Measurements from ENCODE around the gene ZNF670. TPM values are rescaled to one million over a fixed set of nuclear protein-coding genes. Genes with fewer than 3 reads are reported as not detected.
A peak's percentile ranks its signal among the peaks of the same experiment; 100 is the strongest.

ZNF670 gene
- total and polyA plus RNA-seq, 8 donors, result 3.4 to 6.5 (median 5.7) TPM

DNA sequence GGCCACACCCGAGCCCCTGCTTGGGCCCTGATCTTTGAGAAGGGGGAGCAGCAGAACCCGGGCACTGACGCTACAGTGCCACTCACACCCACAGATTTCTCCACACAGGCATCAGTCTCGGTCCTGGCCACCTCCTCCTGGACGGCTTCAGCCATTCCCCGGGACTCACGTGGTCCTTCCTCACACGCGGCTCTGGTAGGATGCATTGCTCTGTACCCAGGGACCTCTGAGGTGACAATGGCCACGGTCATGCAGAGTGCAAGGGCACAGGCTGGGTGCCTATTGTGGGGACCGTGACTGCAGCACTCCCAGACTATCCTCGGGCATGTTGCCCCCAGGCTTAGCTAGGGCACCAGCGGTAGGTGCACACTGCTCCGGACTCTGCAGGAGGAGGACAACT lies 11.8 kb upstream of the ZNF670 start:
- Histone ChIP-seq H3K27ac (no peak overlapping the region), H3K36me3 (no peaks in the 10 kb centered on the region), H3K4me3 (no peak overlapping the region), H3K4me1 (no peaks in the 10 kb centered on the region), H3K9me3 (peaks cover 0 to 17% of the 10 kb centered on the region in 2 donors), H3K27me3 (no peaks in the 10 kb centered on the region)
- intact Hi-C loops (cut with DNase I), result no loop called here
- ATAC-seq, result no peak
- TF ChIP-seq, protein P1, sequence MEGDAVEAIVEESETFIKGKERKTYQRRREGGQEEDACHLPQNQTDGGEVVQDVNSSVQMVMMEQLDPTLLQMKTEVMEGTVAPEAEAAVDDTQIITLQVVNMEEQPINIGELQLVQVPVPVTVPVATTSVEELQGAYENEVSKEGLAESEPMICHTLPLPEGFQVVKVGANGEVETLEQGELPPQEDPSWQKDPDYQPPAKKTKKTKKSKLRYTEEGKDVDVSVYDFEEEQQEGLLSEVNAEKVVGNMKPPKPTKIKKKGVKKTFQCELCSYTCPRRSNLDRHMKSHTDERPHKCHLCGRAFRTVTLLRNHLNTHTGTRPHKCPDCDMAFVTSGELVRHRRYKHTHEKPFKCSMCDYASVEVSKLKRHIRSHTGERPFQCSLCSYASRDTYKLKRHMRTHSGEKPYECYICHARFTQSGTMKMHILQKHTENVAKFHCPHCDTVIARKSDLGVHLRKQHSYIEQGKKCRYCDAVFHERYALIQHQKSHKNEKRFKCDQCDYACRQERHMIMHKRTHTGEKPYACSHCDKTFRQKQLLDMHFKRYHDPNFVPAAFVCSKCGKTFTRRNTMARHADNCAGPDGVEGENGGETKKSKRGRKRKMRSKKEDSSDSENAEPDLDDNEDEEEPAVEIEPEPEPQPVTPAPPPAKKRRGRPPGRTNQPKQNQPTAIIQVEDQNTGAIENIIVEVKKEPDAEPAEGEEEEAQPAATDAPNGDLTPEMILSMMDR (IDR thresholded peaks at IDR 0.05), result no peak
- no peak for DNase-seq

DNA sequence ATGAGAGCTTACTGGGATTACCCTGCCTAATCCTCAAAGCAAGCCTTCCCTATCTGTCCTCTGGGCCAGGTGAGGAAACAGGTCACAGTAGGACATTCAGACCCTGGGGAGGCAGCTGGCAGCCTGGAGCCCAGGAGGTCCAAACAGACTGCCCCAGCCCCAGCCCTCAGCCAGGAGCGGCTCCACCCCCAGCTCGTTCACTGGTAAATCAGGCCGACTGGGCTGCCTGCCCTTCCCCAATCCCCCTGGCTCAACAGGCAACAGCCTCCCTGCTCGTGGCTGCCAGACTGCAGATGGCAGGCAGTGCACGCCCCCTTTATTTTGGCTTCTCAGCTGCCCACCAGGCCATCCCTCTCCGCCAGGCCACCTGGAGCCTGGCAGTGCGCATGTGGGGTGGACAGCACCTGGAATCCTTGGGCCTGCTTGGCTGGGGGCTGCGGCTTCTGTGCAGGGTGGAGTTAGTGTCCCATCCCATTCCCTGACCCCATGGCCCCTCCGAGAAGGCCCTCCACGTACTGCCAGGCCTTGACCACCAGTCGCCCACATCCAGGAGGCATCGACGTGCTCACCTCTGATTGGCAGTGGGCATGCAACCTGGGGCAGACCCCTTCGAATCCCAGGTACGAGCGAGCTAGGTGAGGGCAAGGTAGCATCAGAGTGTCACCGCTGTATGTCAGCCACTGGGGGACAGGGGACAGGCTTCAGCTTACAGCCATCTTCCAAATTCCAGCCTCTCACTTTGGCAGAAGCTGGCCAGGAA lies 11.2 kb upstream of the ZNF670 start:
- intact Hi-C loops (cut with DNase I), result no loop called here
- TF ChIP-seq, protein P1 (IDR thresholded peaks at IDR 0.05), result no peak
- DNase-seq (no peak), ATAC-seq (no peak)
- Histone ChIP-seq H3K36me3 (no peaks in the 10 kb centered on the region), H3K4me1 (no peaks in the 10 kb centered on the region), H3K27me3 (no peaks in the 10 kb centered on the region), H3K9me3 (peaks cover 0 to 11% of the 10 kb centered on the region in 2 donors), H3K4me3 (no peak overlapping the region), H3K27ac (no peak overlapping the region)

DNA sequence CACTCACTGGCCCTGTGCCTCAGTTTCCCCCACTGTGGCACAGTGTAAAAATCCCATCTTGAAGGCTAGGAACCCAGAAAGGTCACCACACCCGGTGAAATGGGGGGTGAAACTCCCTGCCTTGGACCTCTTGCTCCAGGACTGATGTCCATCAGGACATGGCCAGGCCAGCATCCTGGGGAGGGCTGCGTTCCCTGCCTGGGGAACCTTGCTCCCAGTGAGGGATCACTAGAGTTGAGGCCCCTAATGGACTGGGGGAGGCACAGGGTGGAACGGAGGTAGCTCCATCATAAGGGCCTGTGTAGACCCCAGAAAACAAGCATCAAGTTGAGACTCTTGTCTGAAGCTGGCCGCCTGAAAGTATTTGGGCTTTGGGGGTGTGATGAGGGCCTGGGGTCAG lies 10.4 kb upstream of the ZNF670 start:
- Histone ChIP-seq H3K36me3 (no peaks in the 10 kb centered on the region), H3K9me3 (peaks cover 0 to 4% of the 10 kb centered on the region in 2 donors), H3K4me1 (no peaks in the 10 kb centered on the region), H3K27ac (no peak overlapping the region), H3K27me3 (no peaks in the 10 kb centered on the region), H3K4me3 (no peak overlapping the region)
- no peak for ATAC-seq
- DNase-seq, result no peak
- TF ChIP-seq, protein P1 (IDR thresholded peaks at IDR 0.05), result no peak
- intact Hi-C loops (cut with DNase I), result no loop called here

DNA sequence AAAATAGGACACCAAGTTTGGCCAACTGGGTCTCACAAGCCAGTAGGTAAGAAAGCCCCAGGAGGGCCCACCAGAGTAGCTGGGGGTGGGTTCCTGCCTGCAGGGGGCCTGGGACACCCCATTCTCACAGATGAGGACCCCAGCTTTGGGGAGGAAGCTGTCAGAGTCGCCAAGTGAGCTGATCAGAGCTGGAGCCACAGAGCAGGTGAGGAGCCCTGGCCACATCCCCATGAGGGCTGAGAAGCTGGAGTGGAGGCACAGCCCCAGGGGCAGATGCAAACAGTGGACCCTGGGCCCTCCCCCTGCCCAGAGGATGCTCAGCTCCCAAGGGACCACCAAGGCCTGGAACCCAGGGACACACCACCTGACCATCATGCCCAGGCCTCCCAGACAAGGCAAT lies 8.6 kb upstream of the ZNF670 start:
- Histone ChIP-seq H3K27me3 (no peaks in the 10 kb centered on the region), H3K4me1 (no peaks in the 10 kb centered on the region), H3K27ac (no peak overlapping the region), H3K9me3 (no peaks in the 10 kb centered on the region), H3K4me3 (no peak overlapping the region), H3K36me3 (no peaks in the 10 kb centered on the region)
- no peak for DNase-seq
- intact Hi-C loops (cut with DNase I), result no loop called here
- no peak for ATAC-seq
- TF ChIP-seq, protein P1 (IDR thresholded peaks at IDR 0.05), result no peak

DNA sequence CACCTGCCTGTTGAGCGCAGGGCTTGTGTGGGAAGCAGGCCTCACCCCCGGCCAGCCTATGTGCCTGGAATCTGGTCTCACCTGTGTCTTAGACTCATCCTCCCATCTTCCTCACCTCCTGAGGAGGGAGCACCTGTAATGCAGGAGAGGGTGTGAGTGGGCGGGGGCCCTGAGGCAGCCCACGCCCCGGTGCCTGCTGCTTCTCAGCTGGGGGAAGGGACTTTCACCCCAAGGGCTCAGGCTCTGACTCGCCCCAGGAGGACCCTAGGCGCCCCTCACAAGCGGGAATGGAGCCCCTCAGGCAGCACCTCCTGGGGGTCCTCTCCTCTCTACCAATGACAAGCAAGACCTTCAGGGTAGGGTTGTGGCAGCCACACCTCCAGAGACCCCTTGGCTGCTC lies 6.7 kb upstream of the ZNF670 start:
- no peaks in the 10 kb centered on the region for H3K4me1 ChIP-seq
- intact Hi-C loops (cut with DNase I), result no loop called here
- H3K4me3 ChIP-seq, result no peak overlapping the region
- DNase-seq (peak in 1 of 4 donors; percentile 54), ATAC-seq (no peak)
- TF ChIP-seq, protein P1 (IDR thresholded peaks at IDR 0.05), result no peak
- no peaks in the 10 kb centered on the region for H3K9me3 ChIP-seq
- no peaks in the 10 kb centered on the region for H3K36me3 ChIP-seq
- H3K27ac ChIP-seq, result no peak overlapping the region
- H3K27me3 ChIP-seq, result no peaks in the 10 kb centered on the region

Measured in left lung (tissue), 10 donors.